CD4-positive, alpha-beta T cell (primary cell): ENCODE results near the gene LRFN4. TPM values are rescaled to one million over a fixed set of nuclear protein-coding genes. Genes with fewer than 3 reads are reported as not detected.

ENCODE experiments used
- ATAC-seq: fragments of 200-7000 bp; cut with Tn5 transposase; one replicate; pipeline ENCODE4 v1.10.0; 2022; ENCODE audit warnings: mild to moderate bottlenecking; ENCODE audit not compliant: poor library complexity
- CTCF ChIA-PET: fragments of 350-600 bp; sonication (Branson Sonifier 250); formaldehyde crosslinking; loops from one replicate; lab custom pipeline; 2021; ENCODE audit warnings: antibody characterized with exemption, inconsistent platforms; lab: Charles Lee
- POLR2A ChIA-PET: fragments of 350-600 bp; sonication (Branson Sonifier 250); formaldehyde crosslinking; loops from one replicate; lab custom pipeline; 2021; ENCODE audit warnings: antibody characterized with exemption, inconsistent platforms; lab: Charles Lee
- DNase-seq, 14 experiments: peaks; one replicate each; pipeline ENCODE4 v3.0.0-alpha.2; 2013 to 2020; ENCODE audit warnings: mixed read lengths in 2 of 14
- H3K27ac ChIP-seq, 2 donors: one replicate each; pipeline versions ENCODE4 v1.5.1 to v1.7.0; 2013; ENCODE audit warnings: low read length in 2 of 2, low read depth in 1 of 2, mild to moderate bottlenecking in 1 of 2
- H3K27me3 ChIP-seq, 2 experiments: 1 replicate in 1 of 2; 2 replicates in 1 of 2; pipeline versions ENCODE4 v1.6.1 to v1.7.0; 2013; ENCODE audit warnings: low read length in 2 of 2, control low read depth in 1 of 2, mild to moderate bottlenecking in 1 of 2, moderate library complexity in 1 of 2; ENCODE audit not compliant: insufficient read depth in 2 of 2, control insufficient read depth in 1 of 2
- H3K36me3 ChIP-seq: one replicate; pipeline ENCODE4 v1.6.1; 2013; ENCODE audit warnings: low read length, control low read depth; ENCODE audit not compliant: insufficient read depth
- H3K4me1 ChIP-seq: one replicate; pipeline ENCODE4 v1.6.1; 2013; ENCODE audit warnings: low read length, control low read depth; ENCODE audit not compliant: insufficient read depth
- H3K4me3 ChIP-seq: one replicate; pipeline ENCODE4 v1.5.1; 2013; ENCODE audit warnings: mild to moderate bottlenecking, low read length, moderate library complexity
- H3K9me3 ChIP-seq, 2 experiments: 1 replicate in 1 of 2; 2 replicates in 1 of 2; pipeline versions ENCODE4 v1.6.1 to v1.7.0; 2013; ENCODE audit warnings: low read length in 2 of 2, mild to moderate bottlenecking in 2 of 2, control low read depth in 1 of 2, moderate library complexity in 1 of 2; ENCODE audit not compliant: control insufficient read depth in 1 of 2, insufficient read depth in 1 of 2
- H3K27ac Mint-ChIP-seq: one replicate; pipeline ENCODE4 v1.8.0; 2020; ENCODE audit warnings: mixed read lengths
- H3K27me3 Mint-ChIP-seq: one replicate; pipeline ENCODE4 v1.8.0; 2021; ENCODE audit warnings: mixed read lengths
- H3K36me3 Mint-ChIP-seq: one replicate; pipeline ENCODE4 v1.8.0; 2021; ENCODE audit warnings: low read depth, mixed read lengths
- H3K4me1 Mint-ChIP-seq: one replicate; pipeline ENCODE4 v1.8.0; 2021; ENCODE audit warnings: low read depth, mixed read lengths
- H3K4me3 Mint-ChIP-seq: one replicate; pipeline ENCODE4 v1.8.0; 2020; ENCODE audit warnings: mild to moderate bottlenecking, mixed read lengths
- H3K9me3 Mint-ChIP-seq: one replicate; pipeline ENCODE4 v1.8.0; 2020; ENCODE audit warnings: mixed read lengths
- intact Hi-C, 2 experiments: fragments of 100-400 bp; cut with DNase I in 1 of 2; cut with micrococcal nuclease in 1 of 2; formaldehyde crosslinking; loops; one replicate each; pipeline versions ENCODE4 v1.15.1 to v1.9.0; 2023 to 2025; cut with DNase I, micrococcal nuclease
- total RNA-seq, 174 experiments: library from RNA in 2 of 174; stranded (reverse) in 2 of 174; gene quantifications; one replicate each; pipeline ENCODE4 v1.2.3 and lab custom pipeline; 2021 to 2026
- TF ChIP-seq, protein P1 (sequence below): fragments of 200-600 bp; IDR thresholded peaks from one replicate; pipeline ENCODE4 v1.8.0; 2022; ENCODE audit warnings: antibody characterized with exemption, mild to moderate bottlenecking

Gene LRFN4
- total RNA-seq, 2 experiments from 2014 or later, result 1.6 to 2.5 TPM

- H3K4me1 Mint-ChIP-seq, result peaks cover 44% of the 10 kb centered on the region
- intact Hi-C loops, result loop anchor here in 1 of 2 experiments (5.0 kb wide), 1 partner anchor 113 kb away; the partner anchor contains the start of gene PC
- peak in 1 of 14 experiments; percentile 20 for DNase-seq
- ChIA-PET POLR2A (interaction anchor here (0.6 to 6.0 kb wide), 7 partner anchors 10 to 569 kb away, joined by 3 to 47 read pairs (median 3); partner anchors contain the start of genes MRPL11, PC and RBM4B), CTCF (no interaction called here)
- peaks cover 45% of the 10 kb centered on the region for H3K36me3 Mint-ChIP-seq
- ATAC-seq, result no peak
- no peak overlapping the region for H3K4me3 ChIP-seq
- TF ChIP-seq, protein P1, sequence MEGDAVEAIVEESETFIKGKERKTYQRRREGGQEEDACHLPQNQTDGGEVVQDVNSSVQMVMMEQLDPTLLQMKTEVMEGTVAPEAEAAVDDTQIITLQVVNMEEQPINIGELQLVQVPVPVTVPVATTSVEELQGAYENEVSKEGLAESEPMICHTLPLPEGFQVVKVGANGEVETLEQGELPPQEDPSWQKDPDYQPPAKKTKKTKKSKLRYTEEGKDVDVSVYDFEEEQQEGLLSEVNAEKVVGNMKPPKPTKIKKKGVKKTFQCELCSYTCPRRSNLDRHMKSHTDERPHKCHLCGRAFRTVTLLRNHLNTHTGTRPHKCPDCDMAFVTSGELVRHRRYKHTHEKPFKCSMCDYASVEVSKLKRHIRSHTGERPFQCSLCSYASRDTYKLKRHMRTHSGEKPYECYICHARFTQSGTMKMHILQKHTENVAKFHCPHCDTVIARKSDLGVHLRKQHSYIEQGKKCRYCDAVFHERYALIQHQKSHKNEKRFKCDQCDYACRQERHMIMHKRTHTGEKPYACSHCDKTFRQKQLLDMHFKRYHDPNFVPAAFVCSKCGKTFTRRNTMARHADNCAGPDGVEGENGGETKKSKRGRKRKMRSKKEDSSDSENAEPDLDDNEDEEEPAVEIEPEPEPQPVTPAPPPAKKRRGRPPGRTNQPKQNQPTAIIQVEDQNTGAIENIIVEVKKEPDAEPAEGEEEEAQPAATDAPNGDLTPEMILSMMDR, result no peak
- no peak overlapping the region for H3K27ac ChIP-seq
- peak overlapping the region; percentile 94 for H3K4me3 Mint-ChIP-seq
- peaks cover 45% of the 10 kb centered on the region for H3K4me1 ChIP-seq
- peaks cover 23% of the 10 kb centered on the region for H3K36me3 ChIP-seq
- H3K27ac Mint-ChIP-seq, result peak overlapping the region; percentile 96
- H3K9me3 ChIP-seq, result no peaks in the 10 kb centered on the region
- H3K27me3 ChIP-seq, result no peaks in the 10 kb centered on the region
- H3K27me3 Mint-ChIP-seq, result no peaks in the 10 kb centered on the region
- H3K9me3 Mint-ChIP-seq, result no peaks in the 10 kb centered on the region
Observed at GRCh38 chr11:66844496-66845142, 12.2 kb upstream of the LRFN4 start.

- CTCF ChIA-PET, result no interaction called here
- H3K4me3 Mint-ChIP-seq, result peak overlapping the region; percentile 94
- H3K27me3 Mint-ChIP-seq, result no peaks in the 10 kb centered on the region
- peaks cover 40% of the 10 kb centered on the region for H3K36me3 Mint-ChIP-seq
- Histone ChIP-seq H3K4me3 (no peak overlapping the region), H3K36me3 (peaks cover 22% of the 10 kb centered on the region), H3K9me3 (no peaks in the 10 kb centered on the region), H3K4me1 (peaks cover 38% of the 10 kb centered on the region), H3K27me3 (no peaks in the 10 kb centered on the region), H3K27ac (no peak overlapping the region)
- POLR2A ChIA-PET, result interaction anchor here (0.6 to 6.0 kb wide), 3 partner anchors 9 to 569 kb away, joined by 3 to 47 read pairs (median 3); partner anchors contain the start of gene MRPL11
- ATAC-seq (no peak), DNase-seq (peak in 1 of 14 experiments; percentile 25)
- H3K9me3 Mint-ChIP-seq, result no peaks in the 10 kb centered on the region
- H3K27ac Mint-ChIP-seq, result peak overlapping the region; percentile 96
- TF ChIP-seq, protein P1, result no peak
- H3K4me1 Mint-ChIP-seq, result peaks cover 39% of the 10 kb centered on the region
- intact Hi-C loops, result no loop called here
Observed at GRCh38 chr11:66845143-66845875, 11.6 kb upstream of the LRFN4 start.

DNA sequence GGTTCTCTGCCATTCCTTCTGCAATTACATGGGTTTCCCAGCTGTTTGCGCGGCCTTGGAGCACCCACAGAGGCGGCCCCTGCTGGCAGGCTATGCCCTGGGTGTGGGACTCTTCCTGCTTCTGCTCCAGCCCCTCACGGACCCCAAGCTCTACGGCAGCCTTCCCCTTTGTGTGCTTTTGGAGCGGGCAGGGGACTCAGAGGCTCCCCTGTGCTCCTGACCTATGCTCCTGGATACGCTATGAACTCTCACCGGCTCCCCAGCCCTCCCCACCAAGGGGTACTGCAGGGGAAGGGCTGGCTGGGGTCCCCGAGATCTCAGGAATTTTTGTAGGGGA lies 11.0 kb upstream of the LRFN4 start:
- Histone ChIP-seq H3K4me1 (peaks cover 33% of the 10 kb centered on the region), H3K36me3 (peaks cover 22% of the 10 kb centered on the region), H3K4me3 (no peak overlapping the region), H3K27me3 (no peaks in the 10 kb centered on the region), H3K27ac (no peak overlapping the region), H3K9me3 (no peaks in the 10 kb centered on the region)
- ChIA-PET CTCF (no interaction called here), POLR2A (interaction anchor here (0.6 to 6.0 kb wide), 2 partner anchors 9 to 1977 kb away, joined by 3 to 47 read pairs; no protein-coding TSS in a partner anchor)
- no peak overlapping the region for H3K27ac Mint-ChIP-seq
- peak overlapping the region; percentile 94 for H3K4me3 Mint-ChIP-seq
- no peaks in the 10 kb centered on the region for H3K9me3 Mint-ChIP-seq
- H3K4me1 Mint-ChIP-seq, result peaks cover 33% of the 10 kb centered on the region
- H3K27me3 Mint-ChIP-seq, result no peaks in the 10 kb centered on the region
- TF ChIP-seq, protein P1, result no peak
- intact Hi-C loops, result no loop called here
- DNase-seq (peak in 1 of 14 experiments; percentile 15), ATAC-seq (no peak)
- peaks cover 34% of the 10 kb centered on the region for H3K36me3 Mint-ChIP-seq
